Activated CD8-positive, alpha-beta T cell treated with anti-CD3 and anti-CD28 coated beads for 36 hours (primary cell): ENCODE results near the gene PAX1. TPM values are rescaled to one million over a fixed set of nuclear protein-coding genes. Genes with fewer than 3 reads are reported as not detected.

ENCODE experiments used
- ATAC-seq: fragments of 200-7000 bp; cut with Tn5 transposase; one replicate; pipeline ENCODE4 v1.10.0; 2021; ENCODE audit warnings: mild to moderate bottlenecking, moderate library complexity
- CTCF ChIA-PET: fragments of 350-600 bp; sonication (Branson Sonifier 250); formaldehyde crosslinking; loops from one replicate; lab custom pipeline; 2021; ENCODE audit warnings: antibody characterized with exemption; lab: Charles Lee
- POLR2A ChIA-PET: fragments of 350-600 bp; sonication (Branson Sonifier 250); formaldehyde crosslinking; loops from one replicate; lab custom pipeline; 2021; ENCODE audit warnings: antibody characterized with exemption; lab: Charles Lee
- DNase-seq: peaks from one replicate; pipeline ENCODE4 v3.0.0-alpha.2; 2020
- H3K27ac Mint-ChIP-seq: one replicate; pipeline ENCODE4 v1.8.0; 2021; ENCODE audit warnings: mild to moderate bottlenecking, mixed read lengths
- H3K27me3 Mint-ChIP-seq: one replicate; pipeline ENCODE4 v1.8.0; 2021; ENCODE audit warnings: mixed read lengths
- H3K36me3 Mint-ChIP-seq: one replicate; pipeline ENCODE4 v1.8.0; 2021; ENCODE audit warnings: low read depth, mixed read lengths
- H3K4me1 Mint-ChIP-seq: one replicate; pipeline ENCODE4 v1.8.0; 2021; ENCODE audit warnings: low read depth, mixed read lengths
- H3K4me3 Mint-ChIP-seq: one replicate; pipeline ENCODE4 v1.8.0; 2021; ENCODE audit warnings: mild to moderate bottlenecking, moderate library complexity, mixed read lengths
- H3K9me3 Mint-ChIP-seq: one replicate; pipeline ENCODE4 v1.8.0; 2021; ENCODE audit warnings: mixed read lengths
- CTCF ChIP-seq: fragments of 200-600 bp; IDR thresholded peaks from one replicate; pipeline ENCODE4 v1.8.0; 2022; ENCODE audit warnings: antibody characterized with exemption, mild to moderate bottlenecking
- intact Hi-C: fragments of 100-400 bp; cut with micrococcal nuclease; formaldehyde crosslinking; loops from one replicate; pipeline ENCODE4 v1.10.0; 2022
- total RNA-seq, 2 experiments: library from RNA; stranded (reverse); gene quantifications; one replicate each; pipeline ENCODE4 v1.2.3, GENCODE V29; 2021

Gene PAX1
- total RNA-seq, 2 experiments from 2014 or later, result not detected

GRCh38 chr20:21725892-21726291 lies 20.4 kb downstream of the PAX1 start:
- no peak for TF ChIP-seq CTCF
- no peaks in the 10 kb centered on the region for H3K36me3 Mint-ChIP-seq
- ChIA-PET POLR2A (no interaction called here), CTCF (no interaction called here)
- no peak for ATAC-seq
- H3K4me3 Mint-ChIP-seq, result no peak overlapping the region
- DNase-seq, result no peak
- no peaks in the 10 kb centered on the region for H3K4me1 Mint-ChIP-seq
- no peak overlapping the region for H3K27ac Mint-ChIP-seq
- no peaks in the 10 kb centered on the region for H3K27me3 Mint-ChIP-seq
- intact Hi-C loops, result no loop called here
- H3K9me3 Mint-ChIP-seq, result no peaks in the 10 kb centered on the region

GRCh38 chr20:21729316-21729715 lies 23.9 kb downstream of the PAX1 start:
- Mint-ChIP-seq H3K36me3 (no peaks in the 10 kb centered on the region), H3K4me1 (no peaks in the 10 kb centered on the region), H3K27ac (no peak overlapping the region), H3K27me3 (no peaks in the 10 kb centered on the region), H3K9me3 (no peaks in the 10 kb centered on the region), H3K4me3 (no peak overlapping the region)
- no peak for TF ChIP-seq CTCF
- CTCF ChIA-PET, result no interaction called here
- intact Hi-C loops, result no loop called here
- no peak for ATAC-seq
- POLR2A ChIA-PET, result no interaction called here
- DNase-seq, result no peak

- DNase-seq (no peak), ATAC-seq (no peak)
- H3K4me3 Mint-ChIP-seq, result no peak overlapping the region
- no peak for TF ChIP-seq CTCF
- H3K9me3 Mint-ChIP-seq, result peaks cover 2% of the 10 kb centered on the region
- no peaks in the 10 kb centered on the region for H3K36me3 Mint-ChIP-seq
- intact Hi-C loops, result no loop called here
- H3K27ac Mint-ChIP-seq, result no peak overlapping the region
- CTCF ChIA-PET, result interaction anchor here (1.3 kb wide), 1 partner anchor 20 kb away, joined by 3 read pairs; no protein-coding TSS in a partner anchor
- no peaks in the 10 kb centered on the region for H3K4me1 Mint-ChIP-seq
- H3K27me3 Mint-ChIP-seq, result no peaks in the 10 kb centered on the region
- POLR2A ChIA-PET, result no interaction called here
Observed at GRCh38 chr20:21739161-21739560, 33.7 kb downstream of the PAX1 start.

GRCh38 chr20:21739682-21740081 lies 34.2 kb downstream of the PAX1 start:
- H3K9me3 Mint-ChIP-seq, result peaks cover 2% of the 10 kb centered on the region
- no peaks in the 10 kb centered on the region for H3K4me1 Mint-ChIP-seq
- intact Hi-C loops, result no loop called here
- no peak for ATAC-seq
- TF ChIP-seq CTCF, result no peak
- ChIA-PET POLR2A (no interaction called here), CTCF (interaction anchor here (1.3 kb wide), 1 partner anchor 20 kb away, joined by 3 read pairs; no protein-coding TSS in a partner anchor)
- no peak for DNase-seq
- no peaks in the 10 kb centered on the region for H3K36me3 Mint-ChIP-seq
- no peaks in the 10 kb centered on the region for H3K27me3 Mint-ChIP-seq
- no peak overlapping the region for H3K4me3 Mint-ChIP-seq
- H3K27ac Mint-ChIP-seq, result no peak overlapping the region

GRCh38 chr20:21741266-21741665 lies 35.8 kb downstream of the PAX1 start:
- H3K27ac Mint-ChIP-seq, result no peak overlapping the region
- no peaks in the 10 kb centered on the region for H3K36me3 Mint-ChIP-seq
- ATAC-seq (no peak), DNase-seq (no peak)
- ChIA-PET CTCF (interaction anchor here (1.0 kb wide), 1 partner anchor 27 kb away, joined by 3 read pairs; no protein-coding TSS in a partner anchor), POLR2A (no interaction called here)
- intact Hi-C loops, result no loop called here
- TF ChIP-seq CTCF, result no peak
- H3K27me3 Mint-ChIP-seq, result no peaks in the 10 kb centered on the region
- H3K9me3 Mint-ChIP-seq, result peaks cover 2% of the 10 kb centered on the region
- no peaks in the 10 kb centered on the region for H3K4me1 Mint-ChIP-seq
- no peak overlapping the region for H3K4me3 Mint-ChIP-seq
